Measurements from ENCODE around the gene GNAQ.

DNA sequence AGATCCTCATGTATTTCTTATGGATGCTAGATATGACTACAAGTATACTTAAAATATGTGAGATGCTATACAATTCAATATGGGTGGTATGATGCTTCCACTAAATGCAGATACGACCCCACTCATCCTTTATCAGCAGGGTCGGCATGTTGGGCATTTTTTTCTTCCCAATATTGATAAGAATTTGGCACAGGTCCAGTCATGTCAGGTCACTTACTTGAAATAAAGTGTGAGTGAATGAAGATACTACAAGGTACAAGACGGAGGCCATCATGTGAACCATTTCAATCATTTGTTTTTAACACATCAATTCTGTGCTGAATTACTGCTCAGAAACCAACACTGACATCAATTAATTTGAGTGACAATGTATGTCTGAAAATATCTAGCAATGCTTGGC lies 236.6 kb downstream of the GNAQ start:
- no peak for TF ChIP-seq CTCF (IDR thresholded peaks at IDR 0.05)
- no peak for TF ChIP-seq EZH2 (IDR thresholded peaks at IDR 0.05; ENCODE audit: borderline replicate concordance, insufficient read depth, low read depth, low read length, poor library complexity, severe bottlenecking)

Data from B cell (primary cell).